Stimulated activated CD8-positive, alpha-beta memory T cell treated with anti-CD3 and anti-CD28 coated beads, Interleukin-15, amount 100 ng/mL, for 1 hour (primary cell): ENCODE measurements around the gene SYNE2.
"Not testable (repeated sequence)": the region's sequence is repeated elsewhere in the genome, so short reads cannot be mapped to it uniquely, and the experiment has no call there.

Source experiments
- DNase-seq: peaks from one replicate; pipeline ENCODE4 v3.0.0-alpha.2; 2020; ENCODE audit warnings: low read depth

SYNE2 gene

GRCh38 chr14:64125270-64125669 is 272.5 kb downstream of the SYNE2 start:
- DNase-seq: no peak

- no peak for DNase-seq
These were observed 273.7 kb downstream of the SYNE2 start for GRCh38 chr14:64126548-64126947.

- no peak for DNase-seq
These were observed 285.0 kb downstream of the SYNE2 start for GRCh38 chr14:64137657-64138290.

- DNase-seq: no peak
These were observed 294.5 kb downstream of the SYNE2 start for GRCh38 chr14:64147126-64147790.

DNA sequence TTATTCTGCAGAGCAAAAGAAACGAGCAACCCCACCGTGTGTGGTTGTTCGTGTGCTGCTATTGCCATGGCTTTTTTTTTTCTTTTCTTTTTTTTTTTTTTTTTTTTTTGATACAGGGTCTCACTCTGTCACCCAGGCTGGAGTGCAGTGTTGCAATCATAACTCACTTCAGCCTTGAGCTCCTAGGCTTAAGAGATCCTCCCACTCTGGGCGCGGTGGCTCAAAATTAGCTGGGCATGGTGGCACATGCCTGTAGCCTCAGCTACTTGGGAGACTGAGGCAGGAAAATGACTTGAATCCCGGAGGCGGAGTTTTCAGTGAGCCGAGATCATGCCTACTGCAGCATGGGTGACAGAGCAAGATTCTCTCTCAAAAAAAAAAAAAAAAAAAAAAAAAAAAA is 297.1 kb downstream of the SYNE2 start:
- DNase-seq: no peak

DNA sequence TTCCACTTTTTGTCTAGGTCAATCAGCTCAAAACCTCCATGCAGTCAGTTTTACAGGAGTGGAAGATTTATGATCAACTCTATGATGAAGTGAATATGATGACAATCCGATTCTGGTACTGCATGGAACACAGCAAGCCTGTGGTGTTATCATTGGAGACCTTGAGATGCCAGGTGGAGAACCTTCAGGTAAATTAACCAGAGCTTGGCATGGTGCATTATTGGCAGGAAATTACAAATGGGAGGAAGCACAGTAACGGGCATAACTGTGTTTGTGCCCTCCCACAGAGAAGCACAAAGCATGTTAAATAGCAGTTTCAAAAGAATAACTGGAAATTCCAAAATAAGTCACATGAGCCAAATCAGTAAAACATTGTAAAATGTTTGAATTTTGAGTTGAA is 305.8 kb downstream of the SYNE2 start:
- DNase-seq: no peak

GRCh38 chr14:64159588-64159987 is 306.8 kb downstream of the SYNE2 start:
- DNase-seq: no peak

DNA sequence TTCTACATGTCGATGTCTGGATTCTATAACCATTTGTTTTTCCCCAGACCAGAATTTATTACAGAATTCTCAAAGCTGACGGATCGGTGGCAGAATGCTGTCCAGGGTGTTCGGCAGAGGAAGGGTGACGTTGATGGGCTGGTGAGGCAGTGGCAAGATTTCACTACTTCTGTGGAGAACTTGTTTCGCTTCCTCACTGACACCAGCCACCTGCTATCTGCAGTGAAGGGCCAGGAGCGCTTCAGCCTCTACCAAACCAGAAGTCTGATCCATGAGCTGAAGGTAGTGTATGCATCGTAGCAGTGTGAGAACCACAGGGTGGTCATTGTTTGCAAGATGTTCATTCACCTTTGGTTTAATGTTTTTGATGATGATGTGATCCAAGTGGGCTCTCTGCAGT is 317.4 kb downstream of the SYNE2 start:
- no peak for DNase-seq

- DNase-seq: no peak
These were observed 322.3 kb downstream of the SYNE2 start for GRCh38 chr14:64174922-64175782.

DNA sequence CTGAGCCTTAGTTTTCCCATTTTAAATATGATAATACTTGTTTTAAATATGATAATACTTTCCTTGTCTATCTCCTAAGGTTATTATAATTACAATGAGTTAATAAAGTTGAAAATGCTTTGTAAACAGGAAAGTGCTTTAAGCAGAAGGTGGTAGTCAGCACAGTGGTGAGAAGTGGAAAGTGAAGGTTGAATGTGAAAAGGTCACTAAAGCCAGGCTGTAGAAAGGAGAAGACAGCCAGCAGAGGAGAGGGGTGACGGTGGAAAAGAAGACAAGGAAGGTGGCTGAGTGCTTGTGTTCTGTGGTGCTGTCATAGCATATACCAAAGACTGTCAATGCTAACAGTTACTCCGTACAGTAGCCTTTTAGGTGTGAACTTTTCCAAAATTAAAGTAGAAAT is 323.5 kb downstream of the SYNE2 start:
- DNase-seq: no peak

- DNase-seq: no peak
These were observed 326.0 kb downstream of the SYNE2 start for GRCh38 chr14:64178814-64179213.

DNA sequence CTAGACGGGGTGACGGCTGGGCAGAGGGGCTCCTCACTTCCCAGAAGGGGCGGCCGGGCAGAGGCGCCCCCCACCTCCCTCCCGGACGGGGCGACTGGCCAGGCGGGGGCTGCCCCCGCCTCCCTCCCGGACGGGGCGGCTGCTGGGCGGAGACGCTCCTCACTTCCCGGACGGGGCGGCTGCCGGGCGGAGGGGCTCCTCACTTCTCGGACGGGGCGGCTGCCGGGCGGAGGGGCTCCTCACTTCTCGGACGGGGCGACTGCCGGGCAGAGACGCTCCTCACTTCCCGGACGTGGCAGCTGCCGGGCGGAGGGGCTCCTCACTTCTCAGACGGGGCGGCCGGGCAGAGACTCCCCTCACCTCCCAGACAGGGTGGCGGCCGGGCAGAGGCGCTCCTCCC is 330.1 kb downstream of the SYNE2 start:
- not testable (repeated sequence) for DNase-seq

- no peak for DNase-seq
These were observed 331.4 kb downstream of the SYNE2 start for GRCh38 chr14:64184103-64184729.

DNA sequence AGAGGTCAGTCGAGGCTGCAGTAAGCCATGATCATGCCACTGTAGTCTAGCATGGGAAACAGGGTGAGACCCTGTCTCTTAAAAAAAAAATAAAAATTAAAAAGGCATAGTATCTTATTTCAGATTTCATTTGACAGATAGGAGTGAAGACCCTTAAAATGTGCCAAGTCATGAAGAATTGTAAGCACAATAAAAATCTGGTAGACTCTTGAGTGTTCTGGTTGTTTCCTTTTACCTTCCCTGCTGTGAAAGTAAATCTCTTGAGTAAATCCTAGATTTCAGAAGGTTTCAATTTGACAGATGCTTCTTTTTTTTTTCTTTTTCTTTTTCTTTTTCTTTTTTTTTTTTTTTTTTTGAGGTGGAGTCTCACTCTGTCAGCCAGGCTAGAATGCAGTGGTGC is 332.4 kb downstream of the SYNE2 start:
- no peak for DNase-seq

GRCh38 chr14:64186231-64187129 is 333.7 kb downstream of the SYNE2 start:
- no peak for DNase-seq

GRCh38 chr14:64187331-64187730 is 334.5 kb downstream of the SYNE2 start:
- DNase-seq: no peak

- no peak for DNase-seq
These were observed 338.2 kb downstream of the SYNE2 start for GRCh38 chr14:64190974-64191502.

- DNase-seq: no peak
These were observed 339.0 kb downstream of the SYNE2 start for GRCh38 chr14:64191756-64192155.

GRCh38 chr14:64193821-64194220 is 341.0 kb downstream of the SYNE2 start:
- DNase-seq: no peak

GRCh38 chr14:64194404-64194803 is 341.6 kb downstream of the SYNE2 start:
- no peak for DNase-seq

GRCh38 chr14:64195199-64195598 is 342.4 kb downstream of the SYNE2 start:
- no peak for DNase-seq
